Measurements from ENCODE around the gene ZDHHC7.

ZDHHC7 gene

DNA sequence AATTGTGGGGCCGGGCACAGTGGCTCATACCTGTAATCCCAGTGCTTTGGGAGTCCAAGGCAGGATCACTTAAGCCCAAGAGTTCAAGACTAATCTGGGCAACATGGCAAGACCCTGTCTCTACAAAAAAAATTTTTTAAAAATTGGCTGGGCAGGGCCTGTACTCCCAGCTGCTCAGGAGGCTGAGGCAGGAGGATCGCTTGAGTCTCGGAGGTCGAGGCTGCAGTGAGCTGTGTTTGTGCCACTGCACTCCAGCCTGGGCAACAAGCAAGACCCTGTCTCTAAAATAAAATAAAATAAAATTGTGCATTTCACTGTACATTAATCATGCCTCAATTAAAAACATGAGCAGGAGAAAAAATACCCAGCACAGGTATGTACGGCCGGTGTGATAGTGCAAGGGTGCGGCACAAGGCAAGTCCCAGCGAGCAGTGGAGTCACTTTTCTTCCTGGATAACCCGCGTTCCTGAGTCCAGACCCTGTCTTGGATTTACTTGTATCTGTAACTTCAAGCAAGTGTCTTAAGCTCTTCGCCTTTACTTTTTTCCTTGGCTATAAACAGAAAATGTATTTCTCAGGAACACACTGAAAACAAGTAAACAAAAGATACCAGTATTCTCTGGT lies 11.4 kb downstream of the ZDHHC7 start:
- CTCF ChIA-PET: interaction anchor here (1.0 to 2.2 kb wide), 2 partner anchors 13 to 29 kb away, joined by 3 to 8 read pairs; no protein-coding TSS in a partner anchor
- POLR2A ChIA-PET: no interaction called here
- DNase-seq (ENCODE audit: extremely low spot score): no peak
- TF ChIP-seq, protein P1, sequence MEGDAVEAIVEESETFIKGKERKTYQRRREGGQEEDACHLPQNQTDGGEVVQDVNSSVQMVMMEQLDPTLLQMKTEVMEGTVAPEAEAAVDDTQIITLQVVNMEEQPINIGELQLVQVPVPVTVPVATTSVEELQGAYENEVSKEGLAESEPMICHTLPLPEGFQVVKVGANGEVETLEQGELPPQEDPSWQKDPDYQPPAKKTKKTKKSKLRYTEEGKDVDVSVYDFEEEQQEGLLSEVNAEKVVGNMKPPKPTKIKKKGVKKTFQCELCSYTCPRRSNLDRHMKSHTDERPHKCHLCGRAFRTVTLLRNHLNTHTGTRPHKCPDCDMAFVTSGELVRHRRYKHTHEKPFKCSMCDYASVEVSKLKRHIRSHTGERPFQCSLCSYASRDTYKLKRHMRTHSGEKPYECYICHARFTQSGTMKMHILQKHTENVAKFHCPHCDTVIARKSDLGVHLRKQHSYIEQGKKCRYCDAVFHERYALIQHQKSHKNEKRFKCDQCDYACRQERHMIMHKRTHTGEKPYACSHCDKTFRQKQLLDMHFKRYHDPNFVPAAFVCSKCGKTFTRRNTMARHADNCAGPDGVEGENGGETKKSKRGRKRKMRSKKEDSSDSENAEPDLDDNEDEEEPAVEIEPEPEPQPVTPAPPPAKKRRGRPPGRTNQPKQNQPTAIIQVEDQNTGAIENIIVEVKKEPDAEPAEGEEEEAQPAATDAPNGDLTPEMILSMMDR (IDR thresholded peaks at IDR 0.05; ENCODE audit: control extremely low read depth, extremely low read depth, low read depth, missing control alignments): no peak

- no peak for DNase-seq (ENCODE audit: extremely low spot score)
- POLR2A ChIA-PET: no interaction called here
- CTCF ChIA-PET: interaction anchor here (1.5 to 2.2 kb wide), 3 partner anchors 12 to 47 kb away, joined by 5 to 8 read pairs (median 5); partner anchors contain the start of gene ZDHHC7
- TF ChIP-seq, protein P1 (IDR thresholded peaks at IDR 0.05; ENCODE audit: control extremely low read depth, extremely low read depth, low read depth, missing control alignments): no peak
Measured at GRCh38 chr16:84999200-84999599, 12.1 kb downstream of the ZDHHC7 start.

GRCh38 chr16:84996365-84996764 lies 15.0 kb downstream of the ZDHHC7 start:
- no peak for DNase-seq (ENCODE audit: extremely low spot score)
- ChIA-PET POLR2A (no interaction called here), CTCF (interaction anchor here (1.2 to 2.0 kb wide), 2 partner anchors 10 to 25 kb away, joined by 3 to 8 read pairs; no protein-coding TSS in a partner anchor)
- TF ChIP-seq, protein P1 (IDR thresholded peaks at IDR 0.05; ENCODE audit: control extremely low read depth, extremely low read depth, low read depth, missing control alignments): no peak

- POLR2A ChIA-PET: no interaction called here
- CTCF ChIA-PET: interaction anchor here (1.0 to 2.0 kb wide), 6 partner anchors 10 to 270 kb away, joined by 3 to 8 read pairs (median 4); no protein-coding TSS in a partner anchor
- TF ChIP-seq, protein P1 (IDR thresholded peaks at IDR 0.05; ENCODE audit: control extremely low read depth, extremely low read depth, low read depth, missing control alignments): no peak
- no peak for DNase-seq (ENCODE audit: extremely low spot score)
Measured at GRCh38 chr16:84995663-84996062, 15.7 kb downstream of the ZDHHC7 start.

- TF ChIP-seq, protein P1 (IDR thresholded peaks at IDR 0.05; ENCODE audit: control extremely low read depth, extremely low read depth, low read depth, missing control alignments): no peak
- DNase-seq (ENCODE audit: extremely low spot score): no peak
- CTCF ChIA-PET: interaction anchor here (1.1 to 1.8 kb wide), 5 partner anchors 16 to 240 kb away, joined by 3 to 5 read pairs (median 4); no protein-coding TSS in a partner anchor
- POLR2A ChIA-PET: no interaction called here
Measured at GRCh38 chr16:84993926-84994325, 17.4 kb downstream of the ZDHHC7 start.

DNA sequence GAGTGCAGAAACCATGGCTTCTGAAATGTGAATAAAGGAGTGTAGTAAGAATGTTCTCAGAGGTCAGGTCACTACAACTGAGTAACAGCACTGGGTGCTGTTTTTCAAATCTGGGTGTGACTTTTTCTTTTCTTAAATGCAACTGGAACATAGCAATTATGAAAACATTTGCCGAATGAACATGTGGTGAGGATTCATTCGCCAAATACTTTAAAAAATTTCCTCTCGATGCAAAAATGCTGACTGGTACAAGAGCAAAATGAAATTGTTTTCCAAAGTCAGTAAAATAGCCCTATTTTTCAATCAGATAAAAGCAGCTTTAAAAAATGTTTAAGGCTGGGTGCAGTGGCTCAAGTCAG lies 18.6 kb downstream of the ZDHHC7 start:
- TF ChIP-seq, protein P1 (IDR thresholded peaks at IDR 0.05; ENCODE audit: control extremely low read depth, extremely low read depth, low read depth, missing control alignments): no peak
- POLR2A ChIA-PET: no interaction called here
- DNase-seq (ENCODE audit: extremely low spot score): no peak
- CTCF ChIA-PET: no interaction called here

Measured in GM10248 (cell line).